A673 (cell line): ENCODE results near the gene THSD1. TPM values are rescaled to one million over a fixed set of nuclear protein-coding genes. Genes with fewer than 3 reads are reported as not detected.

Source experiments
- BruUV-seq: library from RNA; stranded (reverse); fragments of 400-500 nt; replicated peaks from 2 replicates; lab custom pipeline; 2021; lab: Mats Ljungman, UMichigan
- CTCF ChIA-PET: fragments of 300-600 bp; sonication (Branson Sonifier 250); formaldehyde crosslinking; loops from one replicate; lab custom pipeline; 2022; ENCODE audit warnings: antibody characterized with exemption; lab: Charles Lee
- POLR2A ChIA-PET: fragments of 300-600 bp; sonication (Branson Sonifier 250); formaldehyde crosslinking; loops from one replicate; lab custom pipeline; 2022; ENCODE audit warnings: antibody characterized with exemption; ENCODE audit not compliant: low non-redundant PET; lab: Charles Lee
- DNase-seq: peaks from one replicate; pipeline ENCODE4 v3.0.0-alpha.2; 2015; ENCODE audit warnings: low spot score
- H3K27ac ChIP-seq: fragments of 200-600 bp; sonication (generic); 2 replicates; pipeline ENCODE4 v1.5.1; 2016; ENCODE audit warnings: mixed run types, low read depth, mild to moderate bottlenecking, mixed read lengths, antibody characterized with exemption, low read length; ENCODE audit not compliant: poor library complexity, severe bottlenecking
- H3K27me3 ChIP-seq: fragments of 200-600 bp; sonication (generic); replicated peaks from 2 replicates; pipeline ENCODE4 v1.6.1; 2017; ENCODE audit warnings: mixed run types, low read depth, mild to moderate bottlenecking, mixed read lengths, antibody characterized with exemption, low read length; ENCODE audit not compliant: insufficient read depth, poor library complexity
- H3K36me3 ChIP-seq: fragments of 200-600 bp; sonication (generic); 2 replicates; pipeline ENCODE4 v1.6.1; 2016; ENCODE audit warnings: mixed run types, mild to moderate bottlenecking, mixed read lengths, antibody characterized with exemption, low read length; ENCODE audit not compliant: insufficient read depth, poor library complexity, severe bottlenecking
- H3K4me1 ChIP-seq: fragments of 200-600 bp; sonication (generic); 2 replicates; pipeline ENCODE4 v1.6.1; 2017; ENCODE audit warnings: mixed run types, mild to moderate bottlenecking, mixed read lengths, antibody characterized with exemption, low read length; ENCODE audit not compliant: insufficient read depth, poor library complexity, severe bottlenecking
- H3K4me3 ChIP-seq: fragments of 200-600 bp; sonication (generic); 2 replicates; pipeline ENCODE4 v1.5.1; 2016; ENCODE audit warnings: low read depth, mixed run types, mild to moderate bottlenecking, mixed read lengths, low read length; ENCODE audit not compliant: poor library complexity, severe bottlenecking
- H3K9me3 ChIP-seq: fragments of 200-600 bp; sonication (generic); 2 replicates; pipeline ENCODE4 v1.6.1; 2016; ENCODE audit warnings: mixed run types, low read depth, mild to moderate bottlenecking, mixed read lengths, antibody characterized with exemption, low read length; ENCODE audit not compliant: poor library complexity, severe bottlenecking
- EZH2 ChIP-seq: fragments of 200-600 bp; sonication (generic); IDR thresholded peaks from 2 replicates; pipeline ENCODE4 v1.6.1; 2017; ENCODE audit warnings: borderline replicate concordance, low read depth, mild to moderate bottlenecking, mixed read lengths, antibody characterized with exemption, low read length; ENCODE audit not compliant: poor library complexity, severe bottlenecking
- intact Hi-C: fragments of 100-400 bp; cut with micrococcal nuclease; formaldehyde crosslinking; loops from one replicate; pipeline ENCODE4 v1.10.0; 2022; ENCODE audit not compliant: unreplicated experiment
- total RNA-seq: library from RNA; stranded (reverse); gene quantifications from 2 replicates; pipeline ENCODE4 v1.2.3, GENCODE V29; 2021
- TF ChIP-seq, protein P1 (sequence below): fragments of 300-800, 200-600 bp; sonication (generic); conservative IDR thresholded peaks from 2 replicates; pipeline ENCODE4 v1.5.1; 2017; ENCODE audit warnings: low read depth, mild to moderate bottlenecking, antibody characterized with exemption, low read length, moderate library complexity, mixed read lengths

Gene THSD1
- total RNA-seq, 1 experiment from 2014 or later = 0.13 TPM

DNA sequence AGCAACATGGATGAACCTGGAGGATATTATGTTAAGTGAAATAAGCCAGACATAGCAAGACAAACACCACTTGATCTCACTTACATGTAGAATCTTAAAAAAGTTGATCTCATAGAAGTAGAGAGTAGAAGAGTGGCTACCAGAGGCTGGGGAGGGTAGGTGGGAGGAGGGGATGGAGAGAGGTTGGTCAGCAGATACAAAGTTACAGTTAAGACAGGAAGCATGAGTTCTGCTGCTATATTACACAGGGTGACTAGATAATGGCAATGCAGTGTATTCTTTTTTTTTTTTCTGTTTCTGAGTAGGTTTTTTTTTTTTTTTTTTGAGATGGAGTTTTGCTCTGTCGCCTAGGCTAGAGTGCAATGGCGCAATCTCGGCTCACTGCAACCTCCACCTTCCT is 15.2 kb upstream of the THSD1 start:
- Histone ChIP-seq H3K36me3 (peaks cover 25% of the 10 kb centered on the region), H3K4me1 (no peaks in the 10 kb centered on the region), H3K4me3 (no peak overlapping the region), H3K27me3 (no peaks in the 10 kb centered on the region), H3K27ac (no peak overlapping the region), H3K9me3 (no peaks in the 10 kb centered on the region)
- POLR2A ChIA-PET = no interaction called here
- intact Hi-C loops = no loop called here
- TF ChIP-seq, protein P1, sequence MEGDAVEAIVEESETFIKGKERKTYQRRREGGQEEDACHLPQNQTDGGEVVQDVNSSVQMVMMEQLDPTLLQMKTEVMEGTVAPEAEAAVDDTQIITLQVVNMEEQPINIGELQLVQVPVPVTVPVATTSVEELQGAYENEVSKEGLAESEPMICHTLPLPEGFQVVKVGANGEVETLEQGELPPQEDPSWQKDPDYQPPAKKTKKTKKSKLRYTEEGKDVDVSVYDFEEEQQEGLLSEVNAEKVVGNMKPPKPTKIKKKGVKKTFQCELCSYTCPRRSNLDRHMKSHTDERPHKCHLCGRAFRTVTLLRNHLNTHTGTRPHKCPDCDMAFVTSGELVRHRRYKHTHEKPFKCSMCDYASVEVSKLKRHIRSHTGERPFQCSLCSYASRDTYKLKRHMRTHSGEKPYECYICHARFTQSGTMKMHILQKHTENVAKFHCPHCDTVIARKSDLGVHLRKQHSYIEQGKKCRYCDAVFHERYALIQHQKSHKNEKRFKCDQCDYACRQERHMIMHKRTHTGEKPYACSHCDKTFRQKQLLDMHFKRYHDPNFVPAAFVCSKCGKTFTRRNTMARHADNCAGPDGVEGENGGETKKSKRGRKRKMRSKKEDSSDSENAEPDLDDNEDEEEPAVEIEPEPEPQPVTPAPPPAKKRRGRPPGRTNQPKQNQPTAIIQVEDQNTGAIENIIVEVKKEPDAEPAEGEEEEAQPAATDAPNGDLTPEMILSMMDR = no peak
- no peak for TF ChIP-seq EZH2
- no peak for DNase-seq
- CTCF ChIA-PET = no interaction called here
- BruUV-seq = no TSS peak

DNA sequence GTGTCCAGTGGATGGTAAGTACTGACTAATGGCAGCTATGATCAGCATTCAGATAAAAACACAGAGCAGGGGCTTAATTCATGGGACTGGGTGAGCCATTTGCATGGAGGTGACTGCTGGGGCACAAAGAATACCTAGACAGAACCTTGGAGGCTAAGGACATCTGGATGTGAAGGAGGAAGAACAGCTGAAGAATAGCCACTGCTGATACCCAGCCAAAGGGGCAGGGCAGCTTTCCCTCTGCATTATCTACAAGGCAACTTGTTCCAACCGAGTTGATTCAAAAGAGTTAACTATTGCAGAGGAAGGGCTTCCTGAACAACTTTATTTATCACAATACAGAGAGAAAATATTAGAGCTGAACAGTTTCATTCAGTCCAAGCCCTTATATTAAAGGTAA is 13.1 kb upstream of the THSD1 start:
- Histone ChIP-seq H3K27me3 (no peaks in the 10 kb centered on the region), H3K9me3 (no peaks in the 10 kb centered on the region), H3K36me3 (peaks cover 17% of the 10 kb centered on the region), H3K4me3 (no peak overlapping the region), H3K4me1 (no peaks in the 10 kb centered on the region), H3K27ac (no peak overlapping the region)
- intact Hi-C loops = no loop called here
- POLR2A ChIA-PET = no interaction called here
- BruUV-seq = no TSS peak
- TF ChIP-seq, protein P1 = no peak
- TF ChIP-seq EZH2 = no peak
- CTCF ChIA-PET = no interaction called here
- no peak for DNase-seq

GRCh38 chr13:52414963-52415362 is 9.0 kb upstream of the THSD1 start:
- Histone ChIP-seq H3K4me3 (no peak overlapping the region), H3K9me3 (no peaks in the 10 kb centered on the region), H3K36me3 (peaks cover 11% of the 10 kb centered on the region), H3K4me1 (no peaks in the 10 kb centered on the region), H3K27me3 (no peaks in the 10 kb centered on the region), H3K27ac (no peak overlapping the region)
- TF ChIP-seq, protein P1 = no peak
- no peak for TF ChIP-seq EZH2
- no peak for DNase-seq
- ChIA-PET CTCF (no interaction called here), POLR2A (no interaction called here)
- BruUV-seq = no TSS peak
- intact Hi-C loops = no loop called here
